ENCODE results near the gene VPS51. TPM values are rescaled to one million over a fixed set of nuclear protein-coding genes. Genes with fewer than 3 reads are reported as not detected.

The VPS51 gene
- total and polyA plus RNA-seq, 2 of the 13 experiments (the other 11 are each of a cell fraction or from before 2014, with no cell fraction given) = 76.3 to 90.6 TPM

GRCh38 chr11:65086809-65087208 is 9.2 kb upstream of the VPS51 start (continued):
- TF ChIP-seq, protein P1, sequence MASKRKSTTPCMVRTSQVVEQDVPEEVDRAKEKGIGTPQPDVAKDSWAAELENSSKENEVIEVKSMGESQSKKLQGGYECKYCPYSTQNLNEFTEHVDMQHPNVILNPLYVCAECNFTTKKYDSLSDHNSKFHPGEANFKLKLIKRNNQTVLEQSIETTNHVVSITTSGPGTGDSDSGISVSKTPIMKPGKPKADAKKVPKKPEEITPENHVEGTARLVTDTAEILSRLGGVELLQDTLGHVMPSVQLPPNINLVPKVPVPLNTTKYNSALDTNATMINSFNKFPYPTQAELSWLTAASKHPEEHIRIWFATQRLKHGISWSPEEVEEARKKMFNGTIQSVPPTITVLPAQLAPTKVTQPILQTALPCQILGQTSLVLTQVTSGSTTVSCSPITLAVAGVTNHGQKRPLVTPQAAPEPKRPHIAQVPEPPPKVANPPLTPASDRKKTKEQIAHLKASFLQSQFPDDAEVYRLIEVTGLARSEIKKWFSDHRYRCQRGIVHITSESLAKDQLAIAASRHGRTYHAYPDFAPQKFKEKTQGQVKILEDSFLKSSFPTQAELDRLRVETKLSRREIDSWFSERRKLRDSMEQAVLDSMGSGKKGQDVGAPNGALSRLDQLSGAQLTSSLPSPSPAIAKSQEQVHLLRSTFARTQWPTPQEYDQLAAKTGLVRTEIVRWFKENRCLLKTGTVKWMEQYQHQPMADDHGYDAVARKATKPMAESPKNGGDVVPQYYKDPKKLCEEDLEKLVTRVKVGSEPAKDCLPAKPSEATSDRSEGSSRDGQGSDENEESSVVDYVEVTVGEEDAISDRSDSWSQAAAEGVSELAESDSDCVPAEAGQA (IDR thresholded peaks at IDR 0.05; ENCODE audit: low read depth) = no peak
- TF ChIP-seq, protein P1 (CRISPR knock-in tag; IDR thresholded peaks at IDR 0.05; ENCODE audit: borderline replicate concordance) = no peak
- TF ChIP-seq MIXL1 (CRISPR knock-in tag; IDR thresholded peaks at IDR 0.05) (no peak), GABPB1 (CRISPR knock-in tag; IDR thresholded peaks at IDR 0.05) (no peak)

DNA sequence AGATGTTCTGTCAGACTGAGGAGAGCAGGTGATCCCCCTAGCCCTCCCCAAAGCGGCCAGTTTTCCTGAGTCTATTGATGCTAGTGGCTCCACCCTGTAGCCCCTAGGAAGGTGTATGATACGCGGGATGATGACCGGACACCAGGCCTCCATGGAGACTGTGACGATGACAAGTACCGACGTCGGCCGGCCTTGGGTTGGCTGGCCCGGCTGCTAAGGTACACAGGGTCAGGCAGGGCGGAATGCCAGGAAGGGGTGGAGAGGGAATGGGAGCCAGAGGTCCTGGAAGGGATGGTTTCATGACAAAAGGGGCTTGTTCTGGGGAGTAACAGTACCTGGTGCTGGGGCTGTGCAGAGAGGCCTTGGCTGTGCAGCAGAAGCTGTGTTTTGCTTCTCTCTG is 8.8 kb upstream of the VPS51 start:
- in situ Hi-C loops (cut with HindIII; ENCODE audit: extremely low pct_ligation_motif_present, low pct_unique_long_range_greater_than_20kb) = no loop called here
- Histone ChIP-seq H3K9me3 (ENCODE audit: low read length) (no peaks in the 10 kb centered on the region), H3K9ac (ENCODE audit: insufficient read depth, low read depth, low read length) (no peak overlapping the region), H3K27ac (ENCODE audit: extremely low read length, insufficient read depth, low read length) (no peak overlapping the region), H4K20me1 (ENCODE audit: insufficient read depth, low read length) (no peaks in the 10 kb centered on the region), H3K79me2 (ENCODE audit: insufficient read depth, low read length) (peaks cover 24% of the 10 kb centered on the region), H3K4me1 (ENCODE audit: insufficient read depth, low read length) (peaks cover 26% of the 10 kb centered on the region), H3K4me2 (ENCODE audit: low read depth, low read length) (no peak overlapping the region), H3K36me3 (replicated peaks in 1 of 2; ENCODE audit: control insufficient read depth in 1 of 2, insufficient read depth in 2 of 2, low read length in 2 of 2) (peaks cover 13 to 18% of the 10 kb centered on the region in 2 experiments; a peak in 3 of 5 replicates), H3K4me3 (replicated peaks in 1 of 3; ENCODE audit: insufficient read depth in 1 of 3, low read depth in 2 of 3, low read length in 3 of 3) (no peak overlapping the region), H3K27me3 (ENCODE audit: control insufficient read depth in 1 of 2, insufficient read depth in 2 of 2, low read length in 2 of 2) (no peaks in the 10 kb centered on the region; a peak in 1 of 5 replicates), H2AFZ (ENCODE audit: low read length) (no peak overlapping the region)
- CTCF ChIA-PET (ENCODE audit: low intra/inter-chr PET ratio, low total read pairs) = no interaction called here
- no peak for TF ChIP-seq ZNF367 (CRISPR knock-in tag; IDR thresholded peaks at IDR 0.05; ENCODE audit: borderline replicate concordance)
- TF ChIP-seq HMGXB4 (CRISPR knock-in tag; IDR thresholded peaks at IDR 0.05; ENCODE audit: borderline replicate concordance in 1 of 2, low read depth in 1 of 2) = no peak
- TF ChIP-seq RARA (CRISPR knock-in tag; IDR thresholded peaks at IDR 0.05) = no peak
- TF ChIP-seq HES4 (CRISPR knock-in tag; IDR thresholded peaks at IDR 0.05; ENCODE audit: borderline replicate concordance) = no peak
- no peak for TF ChIP-seq MIER2 (CRISPR knock-in tag; IDR thresholded peaks at IDR 0.05)
- no peak for TF ChIP-seq PRPF4 (IDR thresholded peaks at IDR 0.05; ENCODE audit: low read depth, low read length, poor library complexity, severe bottlenecking)
- TF ChIP-seq ESRRA (CRISPR knock-in tag; IDR thresholded peaks at IDR 0.05; ENCODE audit: low read depth) = no peak
- TF ChIP-seq, protein P2, sequence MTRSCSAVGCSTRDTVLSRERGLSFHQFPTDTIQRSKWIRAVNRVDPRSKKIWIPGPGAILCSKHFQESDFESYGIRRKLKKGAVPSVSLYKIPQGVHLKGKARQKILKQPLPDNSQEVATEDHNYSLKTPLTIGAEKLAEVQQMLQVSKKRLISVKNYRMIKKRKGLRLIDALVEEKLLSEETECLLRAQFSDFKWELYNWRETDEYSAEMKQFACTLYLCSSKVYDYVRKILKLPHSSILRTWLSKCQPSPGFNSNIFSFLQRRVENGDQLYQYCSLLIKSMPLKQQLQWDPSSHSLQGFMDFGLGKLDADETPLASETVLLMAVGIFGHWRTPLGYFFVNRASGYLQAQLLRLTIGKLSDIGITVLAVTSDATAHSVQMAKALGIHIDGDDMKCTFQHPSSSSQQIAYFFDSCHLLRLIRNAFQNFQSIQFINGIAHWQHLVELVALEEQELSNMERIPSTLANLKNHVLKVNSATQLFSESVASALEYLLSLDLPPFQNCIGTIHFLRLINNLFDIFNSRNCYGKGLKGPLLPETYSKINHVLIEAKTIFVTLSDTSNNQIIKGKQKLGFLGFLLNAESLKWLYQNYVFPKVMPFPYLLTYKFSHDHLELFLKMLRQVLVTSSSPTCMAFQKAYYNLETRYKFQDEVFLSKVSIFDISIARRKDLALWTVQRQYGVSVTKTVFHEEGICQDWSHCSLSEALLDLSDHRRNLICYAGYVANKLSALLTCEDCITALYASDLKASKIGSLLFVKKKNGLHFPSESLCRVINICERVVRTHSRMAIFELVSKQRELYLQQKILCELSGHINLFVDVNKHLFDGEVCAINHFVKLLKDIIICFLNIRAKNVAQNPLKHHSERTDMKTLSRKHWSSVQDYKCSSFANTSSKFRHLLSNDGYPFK (CRISPR knock-in tag; IDR thresholded peaks at IDR 0.05; ENCODE audit: borderline replicate concordance) = no peak
- 95% methylated on average over 11 of the region's 11 CpGs for WGBS (ENCODE audit: low lambda C conversion rate)
- no peak for DNase-seq (ENCODE audit: low spot score)
- intact Hi-C loops (cut with micrococcal nuclease; ENCODE audit: unreplicated experiment) = no loop called here
- POLR2A ChIA-PET = no interaction called here
- FAIRE-seq = no peak
- no peak for ATAC-seq
- BruUV-seq (replicated peaks) = no TSS peak
